ENCODE data around the gene LYSMD2. TPM values are rescaled to one million over a fixed set of nuclear protein-coding genes. Genes with fewer than 3 reads are reported as not detected.

The LYSMD2 gene
- total RNA-seq, 4 donors from 2014 or later, result 5.8 to 16.1 (median 10.6) TPM

DNA sequence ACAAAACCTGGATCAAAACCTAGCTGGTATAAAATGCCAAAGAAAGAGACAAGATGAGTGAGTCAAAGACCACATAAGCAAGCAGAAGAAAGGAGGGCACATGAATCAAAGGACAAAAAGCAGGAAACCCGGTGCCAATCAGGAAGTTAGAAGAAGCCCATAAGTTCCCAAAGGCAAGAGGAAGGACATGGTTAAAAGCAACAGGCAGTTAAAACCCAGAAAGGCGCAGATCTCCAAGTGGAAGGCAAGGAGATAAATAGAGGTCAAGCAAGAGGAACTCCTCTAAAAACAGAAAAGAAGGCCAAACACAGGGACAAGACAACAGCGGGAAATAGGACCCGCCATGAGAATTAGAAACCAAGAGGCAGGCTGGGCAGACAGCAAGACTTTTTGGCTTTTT is 18.3 kb upstream of the LYSMD2 start:
- intact Hi-C loops (cut with DNase I; ENCODE audit: low total_unique reads) (loop anchor here (2.0 kb wide), 1 partner anchor 19 kb away; the partner anchor contains the start of gene LYSMD2), in situ Hi-C loops (cut with MboI; ENCODE audit: low sequenced_read_pairs in 4 of 4) (no loop called here)
- Histone ChIP-seq H3K4me3 (no peak overlapping the region), H3K4me1 (peaks cover 10 to 12% of the 10 kb centered on the region in 2 donors), H3K9me3 (no peaks in the 10 kb centered on the region), H3K36me3 (no peaks in the 10 kb centered on the region), H3K27ac (no peak overlapping the region), H3K27me3 (no peaks in the 10 kb centered on the region)
- TF ChIP-seq CTCF (IDR thresholded peaks at IDR 0.05 in 4 of 5, conservative IDR thresholded peaks at IDR 0.05 in 1 of 5) (no peak), POLR2A (IDR thresholded peaks at IDR 0.05) (no peak)
- no peak for DNase-seq
- no peak for ATAC-seq

- H3K27me3 ChIP-seq, result no peaks in the 10 kb centered on the region
- DNase-seq (no peak), ATAC-seq (no peak)
- TF ChIP-seq CTCF (IDR thresholded peaks at IDR 0.05 in 4 of 5, conservative IDR thresholded peaks at IDR 0.05 in 1 of 5), result no peak
- in situ Hi-C loops (cut with MboI; ENCODE audit: low sequenced_read_pairs in 4 of 4) (no loop called here), intact Hi-C loops (cut with DNase I; ENCODE audit: low total_unique reads) (no loop called here)
- H3K4me3 ChIP-seq, result no peak overlapping the region
- no peaks in the 10 kb centered on the region for H3K9me3 ChIP-seq
- peaks cover 10 to 15% of the 10 kb centered on the region in 2 donors for H3K4me1 ChIP-seq
- no peaks in the 10 kb centered on the region for H3K36me3 ChIP-seq
- H3K27ac ChIP-seq, result no peak overlapping the region
Measured at GRCh38 chr15:51754267-51754666, 16.8 kb upstream of the LYSMD2 start.

GRCh38 chr15:51752888-51753287 is 15.4 kb upstream of the LYSMD2 start:
- H3K9me3 ChIP-seq, result no peaks in the 10 kb centered on the region
- no peaks in the 10 kb centered on the region for H3K27me3 ChIP-seq
- ATAC-seq (no peak), DNase-seq (no peak)
- intact Hi-C loops (cut with DNase I; ENCODE audit: low total_unique reads) (no loop called here), in situ Hi-C loops (cut with MboI; ENCODE audit: low sequenced_read_pairs in 4 of 4) (no loop called here)
- H3K4me3 ChIP-seq, result no peak overlapping the region
- H3K27ac ChIP-seq, result no peak overlapping the region
- H3K36me3 ChIP-seq, result no peaks in the 10 kb centered on the region
- TF ChIP-seq POLR2A (IDR thresholded peaks at IDR 0.05) (no peak), CTCF (IDR thresholded peaks at IDR 0.05 in 4 of 5, conservative IDR thresholded peaks at IDR 0.05 in 1 of 5) (no peak)
- peaks cover 10 to 15% of the 10 kb centered on the region in 2 donors for H3K4me1 ChIP-seq

- TF ChIP-seq CTCF (IDR thresholded peaks at IDR 0.05 in 4 of 5, conservative IDR thresholded peaks at IDR 0.05 in 1 of 5), result no peak
- no peak for TF ChIP-seq POLR2A (IDR thresholded peaks at IDR 0.05)
- H3K4me3 ChIP-seq, result peak overlapping the region; percentile 55 to 66 (median 60)
- in situ Hi-C loops (cut with MboI; ENCODE audit: low sequenced_read_pairs in 4 of 4), result no loop called here
- no peaks in the 10 kb centered on the region for H3K36me3 ChIP-seq
- intact Hi-C loops (cut with DNase I; ENCODE audit: low total_unique reads), result no loop called here
- no peaks in the 10 kb centered on the region for H3K9me3 ChIP-seq
- ATAC-seq (peak; percentile 54 to 64), DNase-seq (no peak)
- H3K4me1 ChIP-seq, result peaks cover 10 to 15% of the 10 kb centered on the region in 2 donors
- H3K27ac ChIP-seq, result peak overlapping the region in 2 of 4 donors; percentile 12 to 54
- H3K27me3 ChIP-seq, result no peaks in the 10 kb centered on the region
Measured at GRCh38 chr15:51751697-51752683, 14.5 kb upstream of the LYSMD2 start.
